HG03103 (cell line): ENCODE measurements around the gene ANKRD52.
A peak's percentile ranks its signal among the peaks of the same experiment; 100 is the strongest.

ENCODE experiments used
- ATAC-seq: cut with Tn5 transposase; IDR thresholded peaks from one replicate; pipeline ENCODE4 v1.9.1; 2021; ENCODE audit warnings: low read depth; ENCODE audit not compliant: unreplicated experiment

The ANKRD52 gene

GRCh38 chr12:56243731-56244181, 14.4 kb downstream of the ANKRD52 start:
- ATAC-seq, result no peak

GRCh38 chr12:56242986-56243385, 15.2 kb downstream of the ANKRD52 start:
- no peak for ATAC-seq

- ATAC-seq, result no peak
Measured at GRCh38 chr12:56241424-56242303, 16.5 kb downstream of the ANKRD52 start.

GRCh38 chr12:56237552-56237951, 20.6 kb downstream of the ANKRD52 start:
- ATAC-seq, result no peak

GRCh38 chr12:56236985-56237384, 21.2 kb downstream of the ANKRD52 start:
- ATAC-seq, result no peak

- no peak for ATAC-seq
Measured at GRCh38 chr12:56236091-56236490, 22.1 kb downstream of the ANKRD52 start.

GRCh38 chr12:56234746-56235436, 23.3 kb downstream of the ANKRD52 start:
- ATAC-seq, result no peak

GRCh38 chr12:56231184-56231582, 27.0 kb downstream of the ANKRD52 start:
- no peak for ATAC-seq

- no peak for ATAC-seq
Measured at GRCh38 chr12:56230432-56231183, 27.6 kb downstream of the ANKRD52 start.

- ATAC-seq, result no peak
Measured at GRCh38 chr12:56229916-56230431, 28.2 kb downstream of the ANKRD52 start, which contains the start of gene SLC39A5. TSS of gene SLC39A5 (plus strand) at chr12:56230051. CDS start at chr12:56231275, 1,224 bp downstream.

GRCh38 chr12:56229082-56229481, 29.1 kb downstream of the ANKRD52 start:
- no peak for ATAC-seq

GRCh38 chr12:56224954-56225353, 33.2 kb downstream of the ANKRD52 start:
- no peak for ATAC-seq

- peak; percentile 55 for ATAC-seq
Measured at GRCh38 chr12:56224102-56224701, 34.0 kb downstream of the ANKRD52 start, which contains the start of gene NABP2. TSS of gene NABP2 (plus strand) at chr12:56224342. CDS start at chr12:56224857, 515 bp downstream.

- no peak for ATAC-seq
Measured at GRCh38 chr12:56223571-56224101, 34.5 kb downstream of the ANKRD52 start.

- no peak for ATAC-seq
Measured at GRCh38 chr12:56222531-56222895, 35.7 kb downstream of the ANKRD52 start.

GRCh38 chr12:56221757-56222530, 36.2 kb downstream of the ANKRD52 start, which contains the start of gene RNF41:
TSS of gene RNF41 (minus strand) at chr12:56221922. CDS start at chr12:56214047, 7,875 bp downstream.
- peak; percentile 67 for ATAC-seq

- peak; percentile 14 for ATAC-seq
Measured at GRCh38 chr12:56221232-56221756, 36.9 kb downstream of the ANKRD52 start.

- no peak for ATAC-seq
Measured at GRCh38 chr12:56220611-56221231, 37.5 kb downstream of the ANKRD52 start.
